Fibroblast of mammary gland (primary cell): ENCODE data around the gene TENM4.

Experiments used
- DNase-seq: peaks from one replicate; pipeline ENCODE4 v3.0.0-alpha.2; 2010; ENCODE audit warnings: low read depth
- H3K4me3 ChIP-seq: 2 replicates; pipeline ENCODE4 v1.5.1; 2011; ENCODE audit warnings: low read depth, mild to moderate bottlenecking, low read length, moderate library complexity; ENCODE audit not compliant: control insufficient read depth
- TF ChIP-seq, protein P1 (sequence below): conservative IDR thresholded peaks from 2 replicates; pipeline ENCODE4 v1.5.1; 2011; ENCODE audit warnings: low read depth, low read length, inconsistent platforms; ENCODE audit not compliant: control insufficient read depth, insufficient read depth

TENM4 gene

DNA sequence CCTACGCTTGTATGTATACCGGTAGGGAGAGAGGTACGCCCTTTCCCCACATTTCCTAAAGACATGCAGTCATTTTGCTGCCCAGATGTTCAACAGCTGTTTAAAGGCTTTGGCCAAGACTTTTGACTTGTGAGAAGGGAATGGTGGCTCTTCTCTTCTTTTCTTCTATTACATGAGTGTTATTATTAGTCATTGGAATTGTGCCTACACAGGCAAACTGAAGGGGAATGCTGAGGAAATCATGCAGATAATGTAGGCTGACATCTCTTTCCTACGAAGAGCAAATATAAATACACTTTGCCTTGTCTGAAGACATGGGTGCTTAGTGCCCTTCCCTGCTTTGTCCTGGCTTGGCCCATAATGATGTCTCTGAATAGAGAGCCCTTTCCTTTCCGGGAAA lies 671.9 kb downstream of the TENM4 start:
- H3K4me3 ChIP-seq = no peak overlapping the region
- TF ChIP-seq, protein P1, sequence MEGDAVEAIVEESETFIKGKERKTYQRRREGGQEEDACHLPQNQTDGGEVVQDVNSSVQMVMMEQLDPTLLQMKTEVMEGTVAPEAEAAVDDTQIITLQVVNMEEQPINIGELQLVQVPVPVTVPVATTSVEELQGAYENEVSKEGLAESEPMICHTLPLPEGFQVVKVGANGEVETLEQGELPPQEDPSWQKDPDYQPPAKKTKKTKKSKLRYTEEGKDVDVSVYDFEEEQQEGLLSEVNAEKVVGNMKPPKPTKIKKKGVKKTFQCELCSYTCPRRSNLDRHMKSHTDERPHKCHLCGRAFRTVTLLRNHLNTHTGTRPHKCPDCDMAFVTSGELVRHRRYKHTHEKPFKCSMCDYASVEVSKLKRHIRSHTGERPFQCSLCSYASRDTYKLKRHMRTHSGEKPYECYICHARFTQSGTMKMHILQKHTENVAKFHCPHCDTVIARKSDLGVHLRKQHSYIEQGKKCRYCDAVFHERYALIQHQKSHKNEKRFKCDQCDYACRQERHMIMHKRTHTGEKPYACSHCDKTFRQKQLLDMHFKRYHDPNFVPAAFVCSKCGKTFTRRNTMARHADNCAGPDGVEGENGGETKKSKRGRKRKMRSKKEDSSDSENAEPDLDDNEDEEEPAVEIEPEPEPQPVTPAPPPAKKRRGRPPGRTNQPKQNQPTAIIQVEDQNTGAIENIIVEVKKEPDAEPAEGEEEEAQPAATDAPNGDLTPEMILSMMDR = no peak
- peak; percentile 49 for DNase-seq

DNA sequence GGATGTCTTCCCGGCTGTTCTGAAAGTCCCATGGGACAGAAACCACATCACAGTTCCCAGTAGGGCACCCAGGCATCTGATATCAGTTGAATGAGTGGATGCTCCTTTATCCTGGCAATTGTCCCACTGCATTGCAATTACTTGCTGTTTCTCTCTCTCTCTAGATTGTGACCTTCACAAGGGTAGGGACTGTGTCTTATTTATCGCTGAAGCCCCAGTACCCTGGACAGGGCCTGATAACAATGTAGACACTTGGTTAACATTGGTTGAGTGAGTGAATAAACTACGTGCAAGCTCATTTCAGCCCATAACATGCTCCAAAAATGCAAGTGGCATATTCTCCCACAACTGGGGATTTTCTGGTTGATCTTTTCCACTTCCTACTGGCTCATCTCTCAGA lies 672.5 kb downstream of the TENM4 start:
- H3K4me3 ChIP-seq = no peak overlapping the region
- TF ChIP-seq, protein P1 = no peak
- no peak for DNase-seq

DNA sequence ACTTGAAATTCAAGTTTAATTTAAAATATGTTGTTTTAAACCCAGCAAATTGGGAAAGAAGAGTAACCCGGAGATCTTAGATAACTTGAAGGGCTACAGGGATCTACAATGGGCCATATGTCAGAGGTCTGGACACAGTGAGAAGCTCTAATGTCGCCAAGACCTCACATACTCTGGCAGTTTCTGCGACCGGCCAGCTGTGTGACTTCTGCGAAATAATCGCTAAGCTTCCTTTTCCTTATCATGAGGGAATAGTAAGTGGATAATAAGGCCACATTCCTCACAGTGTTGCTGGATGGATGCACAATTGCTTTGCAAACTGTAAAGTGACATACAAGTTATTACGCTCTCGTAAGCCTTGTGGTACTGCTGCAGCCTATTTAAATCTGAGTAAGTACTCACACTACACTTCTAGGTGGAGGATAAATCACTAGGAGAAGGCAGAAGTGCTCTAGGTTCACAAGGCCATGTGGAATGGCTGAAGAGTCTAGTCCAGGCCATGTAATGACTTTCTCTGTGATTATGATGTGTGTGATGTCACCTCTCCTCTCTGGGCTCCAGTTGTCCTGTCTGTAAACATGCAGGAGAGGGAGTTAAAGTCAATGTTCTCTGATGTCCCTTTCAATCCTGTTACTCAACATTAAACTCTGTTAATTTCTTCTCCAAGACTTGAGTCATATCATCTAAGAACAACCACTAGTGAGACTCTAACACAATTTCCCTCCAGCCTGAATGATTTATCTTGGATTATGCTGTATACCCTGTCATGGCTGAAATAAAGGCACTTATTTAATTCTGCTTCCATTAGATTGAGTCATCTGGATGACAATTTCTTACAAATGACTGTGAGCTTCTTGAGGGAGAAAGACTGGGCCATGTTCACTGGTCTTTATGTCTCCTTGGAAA lies 673.5 kb downstream of the TENM4 start:
- peak; percentile 38 for DNase-seq
- no peak overlapping the region for H3K4me3 ChIP-seq
- TF ChIP-seq, protein P1 = no peak

DNA sequence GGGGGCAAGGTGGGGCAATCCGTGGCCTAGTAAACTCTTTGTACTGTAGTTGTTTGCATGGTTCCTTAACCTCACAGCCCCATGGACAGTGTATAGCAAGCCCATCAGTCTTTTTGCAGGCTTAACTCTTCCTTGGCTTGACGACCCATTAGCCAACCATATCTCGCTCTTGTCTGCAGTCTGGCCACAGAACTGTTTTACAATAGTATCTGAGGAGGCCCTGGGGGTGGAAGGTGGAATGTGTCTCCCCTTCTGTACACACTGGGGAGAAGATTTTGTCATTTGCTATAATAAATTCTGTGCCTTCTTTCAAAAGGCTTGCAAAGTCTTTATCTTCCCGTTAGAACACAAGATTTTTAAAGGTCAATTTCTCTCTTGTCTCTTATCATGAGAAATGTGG lies 675.9 kb downstream of the TENM4 start:
- no peak for DNase-seq
- TF ChIP-seq, protein P1 = no peak

DNA sequence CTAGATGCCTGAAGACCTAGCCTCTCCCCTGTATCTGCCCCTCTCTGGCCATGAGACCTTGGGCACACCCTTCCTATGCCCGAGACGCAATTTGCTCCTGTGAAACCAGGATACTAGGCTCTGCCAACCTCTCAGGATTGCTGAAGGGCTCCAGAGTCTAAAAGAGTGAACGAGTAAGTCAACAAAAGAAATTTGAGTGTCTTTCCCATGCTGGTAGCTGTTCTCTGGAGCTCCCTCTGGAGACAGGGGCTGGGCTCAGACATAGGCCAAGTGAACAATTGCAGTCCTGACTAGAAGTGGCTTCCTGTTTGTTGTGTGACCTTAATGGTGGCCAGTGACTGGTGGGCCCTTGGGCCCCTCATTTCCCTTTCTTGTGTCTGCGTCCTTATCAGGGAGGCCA lies 677.2 kb downstream of the TENM4 start:
- no peak for DNase-seq
- TF ChIP-seq, protein P1 = no peak
- no peak overlapping the region for H3K4me3 ChIP-seq

More for the DNA sequence above, 675.9 kb downstream of the TENM4 start:
- H3K4me3 ChIP-seq = no peak overlapping the region

DNA sequence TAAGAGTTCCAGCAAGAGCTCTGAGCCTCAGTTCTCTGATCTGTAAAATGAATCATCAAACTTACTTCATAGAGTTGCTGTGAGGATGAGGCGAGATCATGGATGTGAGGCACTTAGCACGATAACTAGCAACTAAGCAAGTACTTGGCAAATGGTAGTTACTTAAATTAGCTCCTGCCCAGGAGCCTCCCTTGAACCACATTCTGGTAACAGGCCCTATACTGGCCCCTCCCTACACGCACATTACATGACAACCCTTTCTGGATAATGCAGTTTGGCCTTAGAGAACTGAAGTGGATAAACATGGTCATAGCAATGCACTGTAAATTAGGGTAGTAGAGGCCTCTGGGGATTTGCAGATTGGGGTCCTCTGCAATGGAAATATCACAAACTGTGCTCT lies 678.7 kb downstream of the TENM4 start:
- no peak overlapping the region for H3K4me3 ChIP-seq
- DNase-seq = no peak
- TF ChIP-seq, protein P1 = no peak

DNA sequence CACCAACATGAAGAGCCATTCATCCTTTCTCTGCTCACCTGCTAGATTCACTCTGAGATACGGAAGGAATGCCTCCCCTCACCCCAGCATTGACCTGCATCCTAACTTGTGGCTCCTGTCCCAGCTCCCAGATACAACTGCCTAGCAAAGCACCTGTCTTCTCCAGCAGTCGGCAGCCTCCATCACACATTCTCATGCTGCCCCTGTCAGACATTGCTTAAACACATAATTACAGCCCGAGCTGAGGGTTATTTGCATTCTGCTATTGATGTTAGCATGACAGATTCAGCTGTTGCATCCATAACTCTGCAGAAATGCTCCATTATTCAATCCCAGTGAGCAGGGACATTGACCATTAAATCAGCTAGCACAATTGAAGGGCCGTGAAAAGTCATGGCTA lies 681.8 kb downstream of the TENM4 start:
- TF ChIP-seq, protein P1 = no peak
- DNase-seq = no peak
- H3K4me3 ChIP-seq = no peak overlapping the region
